HFFc6 (cell line): ENCODE data around the gene ACTMAP. TPM values are rescaled to one million over a fixed set of nuclear protein-coding genes. Genes with fewer than 3 reads are reported as not detected.
A peak's percentile ranks its signal among the peaks of the same experiment; 100 is the strongest.

Experiments used
- DNase-seq: peaks from one replicate; pipeline ENCODE4 v3.0.0-alpha.2; 2018
- H3K27ac Mint-ChIP-seq: 2 replicates; pipeline ENCODE4 v1.8.0; 2020; ENCODE audit warnings: mild to moderate bottlenecking, mixed read lengths
- H3K27me3 Mint-ChIP-seq: 2 replicates; pipeline ENCODE4 v1.8.0; 2021; ENCODE audit warnings: mild to moderate bottlenecking, moderate library complexity, mixed read lengths; ENCODE audit not compliant: insufficient read depth
- H3K36me3 Mint-ChIP-seq: 2 replicates; pipeline ENCODE4 v1.8.0; 2021; ENCODE audit warnings: low read depth, mixed read lengths
- H3K4me1 Mint-ChIP-seq: 2 replicates; pipeline ENCODE4 v1.8.0; 2020; ENCODE audit warnings: low read depth, mixed read lengths
- H3K4me3 Mint-ChIP-seq: 2 replicates; pipeline ENCODE4 v1.8.0; 2020; ENCODE audit warnings: mild to moderate bottlenecking, moderate library complexity, mixed read lengths
- H3K9me3 Mint-ChIP-seq: 2 replicates; pipeline ENCODE4 v1.8.0; 2020; ENCODE audit warnings: mild to moderate bottlenecking, mixed read lengths
- total RNA-seq, 6 experiments: library from RNA; stranded (reverse); fragmentation: NEBNext Ultra II Directional; extraction: Animal tissue kit (Norgen Biotek cat#: 25700); gene quantifications; 2 replicates in 1 of 6; 3 replicates in 5 of 6; pipeline ENCODE4 v1.2.3, GENCODE V29; 2021
- TF ChIP-seq, protein P1 (sequence below): fragments of 200-600 bp; sonication (generic); IDR thresholded peaks from 2 replicates; pipeline ENCODE4 v1.5.0; 2021; ENCODE audit warnings: antibody characterized with exemption, mild to moderate bottlenecking

The ACTMAP gene
- total RNA-seq, 6 experiments from 2014 or later = 6.7 to 8.5 (median 7.5) TPM

DNA sequence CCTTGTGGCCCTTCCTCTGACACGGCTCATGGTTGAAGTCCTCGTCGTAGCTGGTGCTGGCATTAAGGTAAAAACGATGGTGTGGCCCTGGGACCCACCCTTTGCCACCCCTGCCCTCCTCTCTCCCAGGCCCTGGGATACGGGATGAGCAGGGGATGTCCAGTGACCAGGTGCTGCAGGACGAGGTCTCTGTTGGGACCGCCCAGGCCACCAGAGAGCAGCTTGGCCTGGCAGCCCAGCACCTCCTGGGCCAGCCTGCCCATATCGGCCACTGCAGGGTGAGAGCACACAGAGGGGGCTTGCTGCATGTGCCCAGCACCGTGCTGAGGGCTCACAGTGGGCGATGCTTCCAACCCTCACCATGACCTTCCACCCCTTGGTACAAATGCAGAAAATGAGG, 6.4 kb downstream of the ACTMAP start:
- Mint-ChIP-seq H3K9me3 (no peaks in the 10 kb centered on the region), H3K27ac (no peak overlapping the region), H3K36me3 (peaks cover under 1% of the 10 kb centered on the region; the same call in 1 of the 2 replicates), H3K27me3 (peaks cover 6% of the 10 kb centered on the region), H3K4me3 (no peak overlapping the region), H3K4me1 (peaks cover 20% of the 10 kb centered on the region)
- TF ChIP-seq, protein P1, sequence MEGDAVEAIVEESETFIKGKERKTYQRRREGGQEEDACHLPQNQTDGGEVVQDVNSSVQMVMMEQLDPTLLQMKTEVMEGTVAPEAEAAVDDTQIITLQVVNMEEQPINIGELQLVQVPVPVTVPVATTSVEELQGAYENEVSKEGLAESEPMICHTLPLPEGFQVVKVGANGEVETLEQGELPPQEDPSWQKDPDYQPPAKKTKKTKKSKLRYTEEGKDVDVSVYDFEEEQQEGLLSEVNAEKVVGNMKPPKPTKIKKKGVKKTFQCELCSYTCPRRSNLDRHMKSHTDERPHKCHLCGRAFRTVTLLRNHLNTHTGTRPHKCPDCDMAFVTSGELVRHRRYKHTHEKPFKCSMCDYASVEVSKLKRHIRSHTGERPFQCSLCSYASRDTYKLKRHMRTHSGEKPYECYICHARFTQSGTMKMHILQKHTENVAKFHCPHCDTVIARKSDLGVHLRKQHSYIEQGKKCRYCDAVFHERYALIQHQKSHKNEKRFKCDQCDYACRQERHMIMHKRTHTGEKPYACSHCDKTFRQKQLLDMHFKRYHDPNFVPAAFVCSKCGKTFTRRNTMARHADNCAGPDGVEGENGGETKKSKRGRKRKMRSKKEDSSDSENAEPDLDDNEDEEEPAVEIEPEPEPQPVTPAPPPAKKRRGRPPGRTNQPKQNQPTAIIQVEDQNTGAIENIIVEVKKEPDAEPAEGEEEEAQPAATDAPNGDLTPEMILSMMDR = no peak
- no peak for DNase-seq

DNA sequence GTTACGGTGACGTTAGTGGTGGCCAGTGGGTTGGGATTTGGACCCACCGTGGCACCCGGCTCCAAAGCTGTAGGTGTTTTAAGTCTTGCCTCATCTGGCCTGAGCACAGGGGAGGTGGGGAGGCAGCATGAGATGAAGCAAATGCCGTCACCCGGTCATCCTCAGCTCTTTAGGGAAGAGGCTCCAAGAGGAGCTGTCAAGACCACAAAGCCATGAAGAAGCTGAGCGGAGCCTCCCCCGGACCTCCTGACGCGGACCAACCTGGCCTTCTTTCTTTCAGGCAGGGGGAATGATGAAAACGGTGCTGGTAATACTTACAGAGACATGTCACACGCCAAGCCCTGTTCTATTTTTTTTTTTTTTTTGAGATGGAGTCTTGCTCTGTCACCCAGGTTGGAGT, 7.4 kb downstream of the ACTMAP start:
- H3K36me3 Mint-ChIP-seq = peaks cover 4% of the 10 kb centered on the region; the same call in 1 of the 2 replicates
- no peak for DNase-seq
- H3K4me1 Mint-ChIP-seq = peaks cover 14% of the 10 kb centered on the region
- H3K27ac Mint-ChIP-seq = no peak overlapping the region
- TF ChIP-seq, protein P1 = no peak
- no peaks in the 10 kb centered on the region for H3K9me3 Mint-ChIP-seq
- no peak overlapping the region for H3K4me3 Mint-ChIP-seq
- H3K27me3 Mint-ChIP-seq = peaks cover 6% of the 10 kb centered on the region

DNA sequence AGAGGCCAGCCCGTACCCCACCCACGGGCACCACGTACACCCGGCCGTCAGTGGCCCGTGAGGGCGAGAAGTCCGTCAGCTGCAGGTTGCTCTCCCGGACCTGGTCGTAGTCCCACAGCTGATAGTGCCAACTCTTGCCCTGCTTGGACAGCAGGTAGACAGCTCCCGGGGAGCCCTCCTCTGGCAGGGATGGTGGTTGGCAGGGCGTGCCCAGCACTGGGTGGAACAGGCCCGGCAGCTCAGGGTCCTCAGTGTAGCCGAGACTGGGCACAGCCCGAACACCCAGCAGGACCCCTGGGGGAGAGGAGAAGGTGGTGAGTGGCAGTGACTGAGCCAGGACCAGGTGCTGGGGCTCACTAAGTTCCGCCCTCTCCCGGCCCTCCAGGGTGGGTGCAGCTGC, 7.8 kb downstream of the ACTMAP start:
- H3K27ac Mint-ChIP-seq = no peak overlapping the region
- TF ChIP-seq, protein P1 = no peak

DNA sequence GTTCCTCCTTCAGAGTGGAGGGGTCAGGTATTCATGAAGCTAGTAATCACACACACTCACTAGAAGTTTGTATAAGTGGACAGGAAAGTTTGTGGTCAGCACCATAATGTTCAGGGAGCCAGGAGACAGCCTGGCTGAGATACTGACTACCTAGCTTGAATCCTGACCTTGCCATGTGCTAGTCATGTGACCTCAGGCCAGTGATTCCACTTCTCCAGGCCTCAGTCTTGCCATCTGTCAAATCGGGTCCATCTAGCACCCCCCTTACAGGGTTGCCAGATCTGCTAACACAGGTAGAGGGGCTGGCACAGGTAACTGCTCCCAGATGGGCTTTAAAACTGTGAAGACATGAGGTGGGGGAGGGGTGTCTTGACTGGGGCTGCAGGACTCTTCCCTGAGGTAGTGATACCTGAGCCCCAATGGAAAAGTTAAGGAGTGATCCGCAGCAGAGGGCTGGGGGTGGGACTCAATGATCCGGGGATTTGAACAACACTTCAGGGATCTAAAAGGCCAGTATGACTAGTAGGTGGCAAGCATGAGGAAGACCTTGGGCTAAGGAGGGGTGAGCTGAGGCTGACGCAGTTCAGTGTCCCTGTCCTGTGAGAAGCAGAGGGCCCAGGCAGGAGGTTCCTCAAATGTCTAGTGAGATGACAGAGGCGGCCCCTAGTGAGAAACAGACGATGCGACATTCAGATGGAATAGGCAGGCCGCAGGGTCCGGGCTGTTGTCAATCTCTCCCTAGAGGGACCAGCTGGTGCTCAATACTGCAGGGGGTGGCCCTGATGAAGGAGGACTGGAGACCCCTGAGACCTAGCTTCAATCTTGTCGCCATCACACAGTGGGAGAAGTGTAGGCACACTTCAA, 8.5 kb downstream of the ACTMAP start:
- no peak overlapping the region; the same call in 1 of the 2 replicates for H3K27ac Mint-ChIP-seq
- H3K36me3 Mint-ChIP-seq = peaks cover 10% of the 10 kb centered on the region
- no peak overlapping the region; the same call in 1 of the 2 replicates for H3K4me3 Mint-ChIP-seq
- peaks cover 14% of the 10 kb centered on the region for H3K4me1 Mint-ChIP-seq
- DNase-seq = no peak
- TF ChIP-seq, protein P1 = no peak
- peaks cover 6% of the 10 kb centered on the region for H3K27me3 Mint-ChIP-seq
- H3K9me3 Mint-ChIP-seq = no peaks in the 10 kb centered on the region

More for the DNA sequence above, 7.8 kb downstream of the ACTMAP start:
- Mint-ChIP-seq H3K9me3 (no peaks in the 10 kb centered on the region), H3K36me3 (peaks cover 7% of the 10 kb centered on the region), H3K4me3 (no peak overlapping the region), H3K4me1 (peaks cover 14% of the 10 kb centered on the region), H3K27me3 (peaks cover 6% of the 10 kb centered on the region)
- DNase-seq = no peak

GRCh38 chr19:40740747-40741146, 9.5 kb downstream of the ACTMAP start:
- peak; percentile 43 for DNase-seq
- TF ChIP-seq, protein P1 = no peak
- H3K9me3 Mint-ChIP-seq = no peaks in the 10 kb centered on the region
- peaks cover 6% of the 10 kb centered on the region for H3K27me3 Mint-ChIP-seq
- H3K27ac Mint-ChIP-seq = peak overlapping the region; percentile 80
- H3K4me3 Mint-ChIP-seq = no peak overlapping the region
- peaks cover 14% of the 10 kb centered on the region for H3K4me1 Mint-ChIP-seq
- H3K36me3 Mint-ChIP-seq = peaks cover 14% of the 10 kb centered on the region
